SK-N-SH (cell line): ENCODE data around the gene FBXW8.

Source experiments
- CHD2 ChIP-seq: fragments of 150-350 bp; IDR thresholded peaks from 2 replicates; pipeline ENCODE4 v1.6.1; 2018; ENCODE audit warnings: low read length; ENCODE audit not compliant: partially characterized antibody
- EZH2phosphoT487 ChIP-seq: fragments of 200-600 bp; sonication (generic); IDR thresholded peaks from 2 replicates; pipeline ENCODE4 v1.6.1; 2017; ENCODE audit warnings: low read depth, mixed run types, mild to moderate bottlenecking, antibody characterized with exemption, moderate library complexity, borderline replicate concordance
- FOXM1 ChIP-seq: IDR thresholded peaks from 2 replicates; pipeline ENCODE4 v1.4.0; 2012; ENCODE audit warnings: low read depth, mild to moderate bottlenecking
- GABPA ChIP-seq: IDR thresholded peaks from 2 replicates; pipeline ENCODE4 v1.4.0; 2012; ENCODE audit warnings: low read depth, mild to moderate bottlenecking
- RAD21 ChIP-seq: IDR thresholded peaks from 2 replicates; pipeline ENCODE4 v1.6.1; 2012; ENCODE audit warnings: mild to moderate bottlenecking, low read length
- SIN3A ChIP-seq: IDR thresholded peaks from 2 replicates; pipeline ENCODE4 v1.6.1; 2012; ENCODE audit warnings: low read depth, mild to moderate bottlenecking, low read length, moderate library complexity, borderline replicate concordance
- SMC3 ChIP-seq: IDR thresholded peaks from 2 replicates; pipeline ENCODE4 v1.6.1; 2012; ENCODE audit warnings: low read depth, low read length, improper control_type of control experiment
- YY1 ChIP-seq: IDR thresholded peaks from 2 replicates; pipeline ENCODE4 v1.4.0; 2012; ENCODE audit warnings: low read depth, mild to moderate bottlenecking
- TF ChIP-seq, protein P1 (sequence below): fragments of 200-600 bp; sonication (generic); IDR thresholded peaks from 2 replicates; pipeline ENCODE4 v1.6.1; 2017; ENCODE audit warnings: antibody characterized with exemption, mild to moderate bottlenecking, moderate library complexity
- TF ChIP-seq, protein P2 (sequence below): IDR thresholded peaks from 2 replicates; pipeline ENCODE4 v1.4.0; 2012; ENCODE audit warnings: low read depth, borderline replicate concordance
- TF ChIP-seq, protein P3 (sequence below): IDR thresholded peaks from 2 replicates; pipeline ENCODE4 v1.6.1; 2012; ENCODE audit warnings: mild to moderate bottlenecking, low read depth, low read length, moderate library complexity

DNA sequence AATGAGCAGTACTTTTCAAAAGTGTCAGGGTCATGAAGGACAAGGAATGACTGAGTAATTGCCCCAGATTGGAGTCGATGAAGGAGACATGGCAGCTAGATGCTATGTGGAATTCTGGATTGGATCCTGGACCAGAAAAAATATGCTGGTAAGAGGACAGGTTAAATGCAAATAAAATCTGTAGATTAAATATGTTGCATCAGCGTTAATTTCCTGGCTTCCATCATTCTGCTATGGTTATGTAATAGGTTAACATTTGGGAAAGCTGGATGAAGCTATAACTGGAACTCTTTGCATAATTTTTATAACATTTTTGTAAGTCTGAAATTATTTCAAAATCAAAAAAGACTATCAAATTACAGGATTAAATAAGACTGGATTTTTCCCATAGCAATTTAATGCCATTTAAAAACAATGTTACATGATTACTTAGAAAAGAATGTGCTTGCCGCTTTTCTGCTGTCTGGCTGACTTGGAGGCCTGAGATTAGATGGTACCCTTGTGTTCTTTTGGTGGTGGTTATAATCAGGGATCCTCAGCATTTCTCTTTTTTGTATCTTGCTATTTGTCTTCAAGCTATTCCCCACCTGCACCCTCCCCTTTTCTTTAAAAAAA is 65.1 kb downstream of the FBXW8 start:
- TF ChIP-seq FOXM1 (no peak), SMC3 (no peak), CHD2 (no peak), RAD21 (no peak), SIN3A (no peak), GABPA (no peak), YY1 (no peak), EZH2phosphoT487 (no peak)
- TF ChIP-seq, protein P1, sequence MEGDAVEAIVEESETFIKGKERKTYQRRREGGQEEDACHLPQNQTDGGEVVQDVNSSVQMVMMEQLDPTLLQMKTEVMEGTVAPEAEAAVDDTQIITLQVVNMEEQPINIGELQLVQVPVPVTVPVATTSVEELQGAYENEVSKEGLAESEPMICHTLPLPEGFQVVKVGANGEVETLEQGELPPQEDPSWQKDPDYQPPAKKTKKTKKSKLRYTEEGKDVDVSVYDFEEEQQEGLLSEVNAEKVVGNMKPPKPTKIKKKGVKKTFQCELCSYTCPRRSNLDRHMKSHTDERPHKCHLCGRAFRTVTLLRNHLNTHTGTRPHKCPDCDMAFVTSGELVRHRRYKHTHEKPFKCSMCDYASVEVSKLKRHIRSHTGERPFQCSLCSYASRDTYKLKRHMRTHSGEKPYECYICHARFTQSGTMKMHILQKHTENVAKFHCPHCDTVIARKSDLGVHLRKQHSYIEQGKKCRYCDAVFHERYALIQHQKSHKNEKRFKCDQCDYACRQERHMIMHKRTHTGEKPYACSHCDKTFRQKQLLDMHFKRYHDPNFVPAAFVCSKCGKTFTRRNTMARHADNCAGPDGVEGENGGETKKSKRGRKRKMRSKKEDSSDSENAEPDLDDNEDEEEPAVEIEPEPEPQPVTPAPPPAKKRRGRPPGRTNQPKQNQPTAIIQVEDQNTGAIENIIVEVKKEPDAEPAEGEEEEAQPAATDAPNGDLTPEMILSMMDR: no peak
- TF ChIP-seq, protein P2, sequence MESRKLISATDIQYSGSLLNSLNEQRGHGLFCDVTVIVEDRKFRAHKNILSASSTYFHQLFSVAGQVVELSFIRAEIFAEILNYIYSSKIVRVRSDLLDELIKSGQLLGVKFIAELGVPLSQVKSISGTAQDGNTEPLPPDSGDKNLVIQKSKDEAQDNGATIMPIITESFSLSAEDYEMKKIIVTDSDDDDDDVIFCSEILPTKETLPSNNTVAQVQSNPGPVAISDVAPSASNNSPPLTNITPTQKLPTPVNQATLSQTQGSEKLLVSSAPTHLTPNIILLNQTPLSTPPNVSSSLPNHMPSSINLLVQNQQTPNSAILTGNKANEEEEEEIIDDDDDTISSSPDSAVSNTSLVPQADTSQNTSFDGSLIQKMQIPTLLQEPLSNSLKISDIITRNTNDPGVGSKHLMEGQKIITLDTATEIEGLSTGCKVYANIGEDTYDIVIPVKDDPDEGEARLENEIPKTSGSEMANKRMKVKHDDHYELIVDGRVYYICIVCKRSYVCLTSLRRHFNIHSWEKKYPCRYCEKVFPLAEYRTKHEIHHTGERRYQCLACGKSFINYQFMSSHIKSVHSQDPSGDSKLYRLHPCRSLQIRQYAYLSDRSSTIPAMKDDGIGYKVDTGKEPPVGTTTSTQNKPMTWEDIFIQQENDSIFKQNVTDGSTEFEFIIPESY: no peak
- TF ChIP-seq, protein P3, sequence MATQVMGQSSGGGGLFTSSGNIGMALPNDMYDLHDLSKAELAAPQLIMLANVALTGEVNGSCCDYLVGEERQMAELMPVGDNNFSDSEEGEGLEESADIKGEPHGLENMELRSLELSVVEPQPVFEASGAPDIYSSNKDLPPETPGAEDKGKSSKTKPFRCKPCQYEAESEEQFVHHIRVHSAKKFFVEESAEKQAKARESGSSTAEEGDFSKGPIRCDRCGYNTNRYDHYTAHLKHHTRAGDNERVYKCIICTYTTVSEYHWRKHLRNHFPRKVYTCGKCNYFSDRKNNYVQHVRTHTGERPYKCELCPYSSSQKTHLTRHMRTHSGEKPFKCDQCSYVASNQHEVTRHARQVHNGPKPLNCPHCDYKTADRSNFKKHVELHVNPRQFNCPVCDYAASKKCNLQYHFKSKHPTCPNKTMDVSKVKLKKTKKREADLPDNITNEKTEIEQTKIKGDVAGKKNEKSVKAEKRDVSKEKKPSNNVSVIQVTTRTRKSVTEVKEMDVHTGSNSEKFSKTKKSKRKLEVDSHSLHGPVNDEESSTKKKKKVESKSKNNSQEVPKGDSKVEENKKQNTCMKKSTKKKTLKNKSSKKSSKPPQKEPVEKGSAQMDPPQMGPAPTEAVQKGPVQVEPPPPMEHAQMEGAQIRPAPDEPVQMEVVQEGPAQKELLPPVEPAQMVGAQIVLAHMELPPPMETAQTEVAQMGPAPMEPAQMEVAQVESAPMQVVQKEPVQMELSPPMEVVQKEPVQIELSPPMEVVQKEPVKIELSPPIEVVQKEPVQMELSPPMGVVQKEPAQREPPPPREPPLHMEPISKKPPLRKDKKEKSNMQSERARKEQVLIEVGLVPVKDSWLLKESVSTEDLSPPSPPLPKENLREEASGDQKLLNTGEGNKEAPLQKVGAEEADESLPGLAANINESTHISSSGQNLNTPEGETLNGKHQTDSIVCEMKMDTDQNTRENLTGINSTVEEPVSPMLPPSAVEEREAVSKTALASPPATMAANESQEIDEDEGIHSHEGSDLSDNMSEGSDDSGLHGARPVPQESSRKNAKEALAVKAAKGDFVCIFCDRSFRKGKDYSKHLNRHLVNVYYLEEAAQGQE: no peak
